Measurements from ENCODE around the gene MTERF4.

The MTERF4 gene

GRCh38 chr2:241053576-241054251, 48.4 kb downstream of the MTERF4 start:
- TF ChIP-seq CTCF (IDR thresholded peaks at IDR 0.05; ENCODE audit: control insufficient read depth, extremely low read depth, insufficient read depth), result no peak
- no peak overlapping the region for H3K4me3 ChIP-seq (ENCODE audit: low read depth, low read length)
- no peak for DNase-seq (ENCODE audit: low read depth)

- H3K4me3 ChIP-seq (ENCODE audit: low read depth, low read length), result no peak overlapping the region
- no peak for DNase-seq (ENCODE audit: low read depth)
- TF ChIP-seq CTCF (IDR thresholded peaks at IDR 0.05; ENCODE audit: control insufficient read depth, extremely low read depth, insufficient read depth), result no peak
These were observed 49.3 kb downstream of the MTERF4 start for GRCh38 chr2:241052677-241053360.

- TF ChIP-seq CTCF (IDR thresholded peaks at IDR 0.05; ENCODE audit: control insufficient read depth, extremely low read depth, insufficient read depth), result no peak
These were observed 50.3 kb downstream of the MTERF4 start for GRCh38 chr2:241051578-241052487.

GRCh38 chr2:241050624-241051577, 51.2 kb downstream of the MTERF4 start:
- TF ChIP-seq CTCF (IDR thresholded peaks at IDR 0.05; ENCODE audit: control insufficient read depth, extremely low read depth, insufficient read depth), result no peak
- DNase-seq (ENCODE audit: low read depth), result no peak
- H3K4me3 ChIP-seq (ENCODE audit: low read depth, low read length), result no peak overlapping the region

More at GRCh38 chr2:241051578-241052487, 50.3 kb downstream of the MTERF4 start:
- DNase-seq (ENCODE audit: low read depth), result no peak
- H3K4me3 ChIP-seq (ENCODE audit: low read depth, low read length), result no peak overlapping the region

- no peak for DNase-seq (ENCODE audit: low read depth)
- TF ChIP-seq CTCF (IDR thresholded peaks at IDR 0.05; ENCODE audit: control insufficient read depth, extremely low read depth, insufficient read depth), result no peak
- H3K4me3 ChIP-seq (ENCODE audit: low read depth, low read length), result no peak overlapping the region
These were observed 52.1 kb downstream of the MTERF4 start for GRCh38 chr2:241049739-241050623.

Data from LNCaP clone FGC (cell line).